GM23338 (cell line): ENCODE data around the gene MACROD1. TPM values are rescaled to one million over a fixed set of nuclear protein-coding genes. Genes with fewer than 3 reads are reported as not detected.

ENCODE experiments used
- ATAC-seq: fragments of 200-7000 bp; cut with Tn5 transposase; 3 replicates; pipeline ENCODE4 v1.9.1; 2020
- DNase-seq: peaks from one replicate; pipeline ENCODE4 v3.0.0-alpha.2; 2015; ENCODE audit warnings: low spot score
- H2AFZ ChIP-seq: fragments of 200-600 bp; sonication (generic); 2 replicates; pipeline ENCODE4 v1.8.0; 2016; ENCODE audit warnings: antibody characterized with exemption, mild to moderate bottlenecking, moderate library complexity
- H3F3A ChIP-seq: fragments of 200-600 bp; sonication (generic); replicated peaks from 2 replicates; pipeline ENCODE4 v1.8.0; 2017; ENCODE audit warnings: antibody characterized with exemption, mixed run types, low read depth
- H3K27ac ChIP-seq: fragments of 200-600 bp; sonication (generic); 2 replicates; pipeline ENCODE4 v1.6.1; 2016; ENCODE audit warnings: low read depth
- H3K27me3 ChIP-seq: fragments of 200-600 bp; sonication (generic); 2 replicates; pipeline ENCODE4 v1.8.0; 2016; ENCODE audit warnings: mild to moderate bottlenecking, mixed run types, moderate library complexity; ENCODE audit not compliant: insufficient read depth
- H3K36me3 ChIP-seq: fragments of 200-600 bp; sonication (generic); 2 replicates; pipeline ENCODE4 v1.8.0; 2016; ENCODE audit warnings: mild to moderate bottlenecking; ENCODE audit not compliant: insufficient read depth
- H3K4me1 ChIP-seq: fragments of 200-600 bp; sonication (generic); 2 replicates; pipeline ENCODE4 v1.8.0; 2016; ENCODE audit warnings: mild to moderate bottlenecking, moderate library complexity; ENCODE audit not compliant: insufficient read depth
- H3K4me2 ChIP-seq: fragments of 200-600 bp; sonication (generic); 2 replicates; pipeline ENCODE4 v1.7.1; 2017; ENCODE audit warnings: mixed run types
- H3K4me3 ChIP-seq: fragments of 200-600 bp; sonication (generic); 2 replicates; pipeline ENCODE4 v1.6.1; 2016; ENCODE audit warnings: mixed run types
- H3K79me2 ChIP-seq: fragments of 200-600 bp; sonication (generic); replicated peaks from 2 replicates; pipeline ENCODE4 v1.8.0; 2017; ENCODE audit warnings: mild to moderate bottlenecking; ENCODE audit not compliant: insufficient read depth
- H3K9me2 ChIP-seq: fragments of 200-600 bp; sonication (generic); 2 replicates; pipeline ENCODE4 v1.8.0; 2017; ENCODE audit not compliant: insufficient read depth
- H4K20me1 ChIP-seq: fragments of 200-600 bp; sonication (generic); replicated peaks from 2 replicates; pipeline ENCODE4 v1.8.0; 2017; ENCODE audit warnings: mild to moderate bottlenecking; ENCODE audit not compliant: insufficient read depth
- H3K27ac Mint-ChIP-seq: 2 replicates; pipeline ENCODE4 v1.8.0; 2020; ENCODE audit warnings: inconsistent platforms, mild to moderate bottlenecking, moderate library complexity, mixed read lengths
- H3K27me3 Mint-ChIP-seq: 3 replicates; pipeline ENCODE4 v1.8.0; 2022; ENCODE audit warnings: low read depth, mild to moderate bottlenecking, moderate library complexity, mixed read lengths, inconsistent platforms; ENCODE audit not compliant: insufficient read depth, poor library complexity
- H3K36me3 Mint-ChIP-seq: 3 replicates; pipeline ENCODE4 v1.8.0; 2021; ENCODE audit warnings: low read depth, mild to moderate bottlenecking, inconsistent platforms, moderate library complexity, mixed read lengths
- H3K4me1 Mint-ChIP-seq: 3 replicates; pipeline ENCODE4 v1.8.0; 2020; ENCODE audit warnings: mild to moderate bottlenecking, inconsistent platforms, mixed read lengths
- H3K4me3 Mint-ChIP-seq: 3 replicates; pipeline ENCODE4 v1.8.0; 2021; ENCODE audit warnings: moderate library complexity, mild to moderate bottlenecking, inconsistent platforms, mixed read lengths
- H3K9me3 Mint-ChIP-seq: 3 replicates; pipeline ENCODE4 v1.8.0; 2020; ENCODE audit warnings: moderate library complexity, mild to moderate bottlenecking, inconsistent platforms, mixed read lengths
- CREB1 ChIP-seq: fragments of 250-450 bp; sonication (Bioruptor Pico); IDR thresholded peaks from 2 replicates; pipeline ENCODE4 v1.5.0; 2020; ENCODE audit warnings: low read depth, mild to moderate bottlenecking, moderate library complexity
- ETS1 ChIP-seq: IDR thresholded peaks from 2 replicates; pipeline ENCODE4 v1.6.1; 2016; ENCODE audit warnings: antibody characterized with exemption
- EZH2 ChIP-seq: fragments of 200-600 bp; sonication (generic); IDR thresholded peaks from one replicate; pipeline ENCODE4 v1.8.0; 2017; ENCODE audit warnings: antibody characterized with exemption, mild to moderate bottlenecking, low read depth; ENCODE audit not compliant: unreplicated experiment
- EZH2phosphoT487 ChIP-seq: fragments of 200-600 bp; sonication (generic); IDR thresholded peaks from one replicate; pipeline ENCODE4 v1.8.1; 2018; ENCODE audit warnings: antibody characterized with exemption; ENCODE audit not compliant: unreplicated experiment
- JUNB ChIP-seq: IDR thresholded peaks from one replicate; pipeline ENCODE4 v1.6.1; 2016; ENCODE audit warnings: antibody characterized with exemption; ENCODE audit not compliant: unreplicated experiment
- NANOG ChIP-seq: IDR thresholded peaks from 2 replicates; pipeline ENCODE4 v1.6.1; 2016; ENCODE audit warnings: antibody characterized with exemption, borderline replicate concordance
- POLR2AphosphoS5 ChIP-seq: IDR thresholded peaks from 2 replicates; pipeline ENCODE4 v1.6.1; 2016; ENCODE audit warnings: antibody characterized with exemption, low read depth
- REST ChIP-seq: IDR thresholded peaks from one replicate; pipeline ENCODE4 v1.6.1; 2018; ENCODE audit warnings: antibody characterized with exemption; ENCODE audit not compliant: unreplicated experiment
- STAT1 ChIP-seq: IDR thresholded peaks from one replicate; pipeline ENCODE4 v1.6.1; 2016; ENCODE audit warnings: antibody characterized with exemption; ENCODE audit not compliant: unreplicated experiment
- ZNF114 ChIP-seq: fragments of 250-450 bp; sonication (Bioruptor Pico); IDR thresholded peaks from 2 replicates; pipeline ENCODE4 v1.5.0; 2020; ENCODE audit warnings: mild to moderate bottlenecking, moderate library complexity
- ZNF331 ChIP-seq: fragments of 250-450 bp; sonication (Bioruptor Pico); IDR thresholded peaks from 2 replicates; pipeline ENCODE4 v1.5.0; 2020; ENCODE audit warnings: low read depth, mild to moderate bottlenecking, moderate library complexity
- polyA plus RNA-seq: library from polyadenylated mRNA; unstranded; fragments of >200 nt; fragmentation: Nextera tagmentation; extraction: Ambion mirVana; gene quantifications from 2 replicates; pipeline ENCODE4 v1.2.1, GENCODE V29; 2016
- total RNA-seq: library from RNA; depleted of rRNA; stranded (reverse); fragments of >200 nt; shearing (Covaris generic); gene quantifications from 2 replicates; pipeline ENCODE4 v1.2.3, GENCODE V29; 2014
- TF ChIP-seq, protein P1 (sequence below), 2 experiments: fragments of 200-600 bp in 1 of 2; sonication (generic) in 1 of 2; conservative IDR thresholded peaks; 2 replicates each; pipeline versions ENCODE4 v1.5.1 to v1.6.1; 2016 to 2017; ENCODE audit warnings: antibody characterized with exemption in 2 of 2, low read depth in 2 of 2, mild to moderate bottlenecking in 2 of 2, moderate library complexity in 1 of 2

Gene MACROD1
- total and polyA plus RNA-seq, 2 experiments from 2014 or later = 33.0 to 51.6 TPM

- Histone ChIP-seq H3K9me2 (peaks cover 4% of the 10 kb centered on the region; the same call in 1 of the 2 replicates), H3K4me1 (0 out of 2 replicates have a peak, but pooled peaks cover 3% of the 10 kb centered on the region), H3K79me2 (no peaks in the 10 kb centered on the region), H4K20me1 (no peaks in the 10 kb centered on the region; the same call in 1 of the 2 replicates), H3K36me3 (no peaks in the 10 kb centered on the region), H2AFZ (no peak overlapping the region), H3K4me3 (no peak overlapping the region), H3K4me2 (no peak overlapping the region), H3F3A (0 out of 2 replicates have a peak, but pooled peaks cover 7% of the 10 kb centered on the region), H3K27me3 (peaks cover 31% of the 10 kb centered on the region), H3K27ac (no peak overlapping the region)
- peaks cover 8% of the 10 kb centered on the region for H3K4me1 Mint-ChIP-seq
- ATAC-seq (peak; percentile 83), DNase-seq (peak; percentile 77)
- no peak overlapping the region for H3K27ac Mint-ChIP-seq
- TF ChIP-seq ZNF331 (CRISPR knock-in tag) = no peak
- TF ChIP-seq, protein P1, sequence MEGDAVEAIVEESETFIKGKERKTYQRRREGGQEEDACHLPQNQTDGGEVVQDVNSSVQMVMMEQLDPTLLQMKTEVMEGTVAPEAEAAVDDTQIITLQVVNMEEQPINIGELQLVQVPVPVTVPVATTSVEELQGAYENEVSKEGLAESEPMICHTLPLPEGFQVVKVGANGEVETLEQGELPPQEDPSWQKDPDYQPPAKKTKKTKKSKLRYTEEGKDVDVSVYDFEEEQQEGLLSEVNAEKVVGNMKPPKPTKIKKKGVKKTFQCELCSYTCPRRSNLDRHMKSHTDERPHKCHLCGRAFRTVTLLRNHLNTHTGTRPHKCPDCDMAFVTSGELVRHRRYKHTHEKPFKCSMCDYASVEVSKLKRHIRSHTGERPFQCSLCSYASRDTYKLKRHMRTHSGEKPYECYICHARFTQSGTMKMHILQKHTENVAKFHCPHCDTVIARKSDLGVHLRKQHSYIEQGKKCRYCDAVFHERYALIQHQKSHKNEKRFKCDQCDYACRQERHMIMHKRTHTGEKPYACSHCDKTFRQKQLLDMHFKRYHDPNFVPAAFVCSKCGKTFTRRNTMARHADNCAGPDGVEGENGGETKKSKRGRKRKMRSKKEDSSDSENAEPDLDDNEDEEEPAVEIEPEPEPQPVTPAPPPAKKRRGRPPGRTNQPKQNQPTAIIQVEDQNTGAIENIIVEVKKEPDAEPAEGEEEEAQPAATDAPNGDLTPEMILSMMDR (conservative IDR thresholded peaks at IDR 0.05; ENCODE audit: low read depth in 2 of 2) = peak; percentile 69 to 77
- no peaks in the 10 kb centered on the region; the same call in 2 of the 3 replicates for H3K36me3 Mint-ChIP-seq
- peaks cover 44% of the 10 kb centered on the region for H3K27me3 Mint-ChIP-seq
- H3K9me3 Mint-ChIP-seq = no peaks in the 10 kb centered on the region; the same call in 2 of the 3 replicates
- no peak overlapping the region; the same call in 2 of the 3 replicates for H3K4me3 Mint-ChIP-seq
These were observed 65.6 kb downstream of the MACROD1 start for GRCh38 chr11:64100360-64100759.

- no peaks in the 10 kb centered on the region for H3K36me3 ChIP-seq
- no peaks in the 10 kb centered on the region for H3K79me2 ChIP-seq
- no peak overlapping the region for H2AFZ ChIP-seq
- H3K27ac ChIP-seq = no peak overlapping the region
- Mint-ChIP-seq H3K36me3 (no peaks in the 10 kb centered on the region; the same call in 2 of the 3 replicates), H3K27me3 (peaks cover 44% of the 10 kb centered on the region), H3K9me3 (no peaks in the 10 kb centered on the region; the same call in 2 of the 3 replicates), H3K27ac (no peak overlapping the region), H3K4me3 (no peak overlapping the region; the same call in 2 of the 3 replicates), H3K4me1 (peaks cover 14% of the 10 kb centered on the region)
- peaks cover 31% of the 10 kb centered on the region for H3K27me3 ChIP-seq
- no peak overlapping the region for H3K4me3 ChIP-seq
- H3K9me2 ChIP-seq = peaks cover 4% of the 10 kb centered on the region; the same call in 1 of the 2 replicates
- TF ChIP-seq EZH2phosphoT487 = no peak
- no peak for TF ChIP-seq ZNF331 (CRISPR knock-in tag)
- no peak for TF ChIP-seq CREB1 (CRISPR knock-in tag)
- TF ChIP-seq ZNF114 (CRISPR knock-in tag) = no peak
- TF ChIP-seq STAT1 = no peak
- TF ChIP-seq REST = no peak
- no peak for TF ChIP-seq EZH2
- no peak for TF ChIP-seq NANOG
- TF ChIP-seq ETS1 = no peak
- no peak for TF ChIP-seq JUNB
- no peak for TF ChIP-seq POLR2AphosphoS5
- 0 out of 2 replicates have a peak, but pooled peaks cover 3% of the 10 kb centered on the region for H3K4me1 ChIP-seq
- 0 out of 2 replicates have a peak, but pooled peaks cover 12% of the 10 kb centered on the region for H3F3A ChIP-seq
- DNase-seq = no peak
- H4K20me1 ChIP-seq = no peaks in the 10 kb centered on the region; the same call in 1 of the 2 replicates
- ATAC-seq = no peak
- H3K4me2 ChIP-seq = no peak overlapping the region
These were observed 66.5 kb downstream of the MACROD1 start for GRCh38 chr11:64099436-64099835.
